Gastroesophageal sphincter (tissue), 3 donors: ENCODE data around the gene KCNMB3.

ENCODE experiments used
- EP300 ChIP-seq: sonication (generic); formaldehyde crosslinking; IDR thresholded peaks from one replicate; pipeline ENCODE4 v1.6.1; 2017; ENCODE audit warnings: antibody characterized with exemption, mild to moderate bottlenecking
- TF ChIP-seq, protein P1 (sequence below), 4 experiments: fragments of 200-600 bp in 2 of 4; fragments of 450-650 bp in 2 of 4; sonication (generic) in 1 of 4; IDR thresholded peaks; one replicate each; pipeline ENCODE4 v1.5.1; 2017 to 2019; ENCODE audit warnings: antibody characterized with exemption in 4 of 4, mild to moderate bottlenecking in 2 of 4, moderate library complexity in 2 of 4

DNA sequence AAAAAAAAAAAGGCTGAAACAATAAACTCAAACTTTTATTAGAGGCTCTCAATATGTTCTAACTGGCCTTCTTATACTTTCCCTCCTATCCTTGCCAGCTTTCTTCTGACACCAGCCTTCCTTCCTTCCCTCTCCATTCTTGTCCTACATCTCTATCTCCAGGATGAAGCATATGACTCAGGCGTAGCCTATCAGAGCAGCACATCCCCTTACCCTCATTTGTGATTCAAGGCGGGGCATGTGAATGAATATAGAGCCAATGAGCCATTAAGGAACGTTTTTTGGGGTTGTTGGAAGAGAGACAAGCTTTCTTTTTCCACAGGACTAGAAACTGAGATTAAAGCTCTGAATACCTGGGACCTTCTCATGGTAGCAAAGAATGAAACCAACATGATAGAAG, 25.1 kb upstream of the KCNMB3 start:
- no peak for TF ChIP-seq EP300
- TF ChIP-seq, protein P1, sequence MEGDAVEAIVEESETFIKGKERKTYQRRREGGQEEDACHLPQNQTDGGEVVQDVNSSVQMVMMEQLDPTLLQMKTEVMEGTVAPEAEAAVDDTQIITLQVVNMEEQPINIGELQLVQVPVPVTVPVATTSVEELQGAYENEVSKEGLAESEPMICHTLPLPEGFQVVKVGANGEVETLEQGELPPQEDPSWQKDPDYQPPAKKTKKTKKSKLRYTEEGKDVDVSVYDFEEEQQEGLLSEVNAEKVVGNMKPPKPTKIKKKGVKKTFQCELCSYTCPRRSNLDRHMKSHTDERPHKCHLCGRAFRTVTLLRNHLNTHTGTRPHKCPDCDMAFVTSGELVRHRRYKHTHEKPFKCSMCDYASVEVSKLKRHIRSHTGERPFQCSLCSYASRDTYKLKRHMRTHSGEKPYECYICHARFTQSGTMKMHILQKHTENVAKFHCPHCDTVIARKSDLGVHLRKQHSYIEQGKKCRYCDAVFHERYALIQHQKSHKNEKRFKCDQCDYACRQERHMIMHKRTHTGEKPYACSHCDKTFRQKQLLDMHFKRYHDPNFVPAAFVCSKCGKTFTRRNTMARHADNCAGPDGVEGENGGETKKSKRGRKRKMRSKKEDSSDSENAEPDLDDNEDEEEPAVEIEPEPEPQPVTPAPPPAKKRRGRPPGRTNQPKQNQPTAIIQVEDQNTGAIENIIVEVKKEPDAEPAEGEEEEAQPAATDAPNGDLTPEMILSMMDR (IDR thresholded peaks at IDR 0.05): no peak
